ENCODE data around the gene NCKAP5. TPM values are rescaled to one million over a fixed set of nuclear protein-coding genes. Genes with fewer than 3 reads are reported as not detected.

The NCKAP5 gene
- total and polyA plus RNA-seq, 9 of the 15 experiments (the other 6 are each of a cell fraction or from before 2014, with no cell fraction given) = not detected

DNA sequence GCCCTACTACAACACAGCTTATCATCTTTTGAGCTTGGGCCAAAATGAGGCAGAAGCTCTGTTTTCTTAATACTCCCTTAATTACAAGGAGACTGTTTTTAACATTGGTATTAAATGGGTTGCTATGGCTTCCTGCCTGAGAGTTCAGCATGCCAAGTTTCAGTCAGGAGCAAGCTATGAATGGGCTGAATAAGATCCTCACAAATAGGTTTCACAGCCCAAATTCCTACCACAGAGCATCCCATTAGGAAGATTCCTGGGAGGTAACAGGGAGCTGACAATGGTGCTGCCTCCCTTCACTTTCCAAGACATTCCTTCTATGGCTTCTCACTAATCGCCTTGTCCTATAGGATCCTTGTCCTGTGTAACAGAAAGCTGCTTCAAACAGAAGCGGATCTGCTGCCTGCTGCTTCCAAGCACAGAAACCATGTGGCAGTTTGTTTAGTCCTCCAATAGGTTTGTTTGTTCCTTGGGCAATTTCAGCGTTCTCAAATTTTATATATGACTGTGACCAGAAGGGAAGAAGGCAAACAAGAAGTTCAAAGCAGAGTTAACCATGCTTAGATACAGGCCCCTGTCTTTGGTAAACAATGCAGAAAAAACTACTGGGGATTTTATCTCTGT is 70.9 kb downstream of the NCKAP5 start:
- Histone ChIP-seq H3K9me1 (ENCODE audit: control insufficient read depth, insufficient read depth, low read length) (no peaks in the 10 kb centered on the region), H3K4me3 (no peak overlapping the region), H3K27me3 (ENCODE audit: control insufficient read depth in 2 of 2, insufficient read depth in 2 of 2, low read length in 2 of 2) (no peaks in the 10 kb centered on the region), H3K79me2 (ENCODE audit: control insufficient read depth, insufficient read depth, low read length) (no peaks in the 10 kb centered on the region), H4K20me1 (replicated peaks; ENCODE audit: control insufficient read depth, insufficient read depth, low read length) (no peaks in the 10 kb centered on the region), H3K36me3 (ENCODE audit: control insufficient read depth, insufficient read depth, low read length) (no peaks in the 10 kb centered on the region), H3K4me1 (replicated peaks in 1 of 2; ENCODE audit: control insufficient read depth in 2 of 2, insufficient read depth in 2 of 2, low read length in 2 of 2) (no peaks in the 10 kb centered on the region), H2AFZ (ENCODE audit: low read depth, low read length) (no peak overlapping the region), H3K27ac (ENCODE audit: extremely low read depth, low read depth, low read length) (no peak overlapping the region), H3K9ac (ENCODE audit: insufficient read depth in 1 of 2, low read depth in 2 of 2, low read length in 2 of 2) (no peak overlapping the region), H3K9me3 (replicated peaks; ENCODE audit: control insufficient read depth, insufficient read depth, low read depth, low read length) (no peaks in the 10 kb centered on the region), H3K4me2 (ENCODE audit: insufficient read depth, low read length) (no peak overlapping the region)
- ChIA-PET CTCF (ENCODE audit: low intra/inter-chr PET ratio) (no interaction called here), POLR2A (no interaction called here)
- no peak for TF ChIP-seq FOXA3 (CRISPR knock-in tag; conservative IDR thresholded peaks at IDR 0.05 in 1 of 2, IDR thresholded peaks at IDR 0.05 in 1 of 2)
- no peak for TF ChIP-seq TFAM (CRISPR knock-in tag; conservative IDR thresholded peaks at IDR 0.05)
- no peak for TF ChIP-seq RREB1 (CRISPR knock-in tag; IDR thresholded peaks at IDR 0.05)
- TF ChIP-seq RBM22 (IDR thresholded peaks at IDR 0.05; ENCODE audit: low read depth, low read length, poor library complexity, severe bottlenecking) = no peak
- TF ChIP-seq FIP1L1 (IDR thresholded peaks at IDR 0.05; ENCODE audit: low read depth, low read length, poor library complexity, severe bottlenecking) = no peak
- TF ChIP-seq BRD9 (IDR thresholded peaks at IDR 0.05; ENCODE audit: low read depth, partially characterized antibody) = no peak
- TF ChIP-seq IRF2 (CRISPR knock-in tag; IDR thresholded peaks at IDR 0.05) = no peak
- no peak for TF ChIP-seq TBL1XR1 (IDR thresholded peaks at IDR 0.05; ENCODE audit: low read length in 2 of 2)
- TF ChIP-seq, protein P1, sequence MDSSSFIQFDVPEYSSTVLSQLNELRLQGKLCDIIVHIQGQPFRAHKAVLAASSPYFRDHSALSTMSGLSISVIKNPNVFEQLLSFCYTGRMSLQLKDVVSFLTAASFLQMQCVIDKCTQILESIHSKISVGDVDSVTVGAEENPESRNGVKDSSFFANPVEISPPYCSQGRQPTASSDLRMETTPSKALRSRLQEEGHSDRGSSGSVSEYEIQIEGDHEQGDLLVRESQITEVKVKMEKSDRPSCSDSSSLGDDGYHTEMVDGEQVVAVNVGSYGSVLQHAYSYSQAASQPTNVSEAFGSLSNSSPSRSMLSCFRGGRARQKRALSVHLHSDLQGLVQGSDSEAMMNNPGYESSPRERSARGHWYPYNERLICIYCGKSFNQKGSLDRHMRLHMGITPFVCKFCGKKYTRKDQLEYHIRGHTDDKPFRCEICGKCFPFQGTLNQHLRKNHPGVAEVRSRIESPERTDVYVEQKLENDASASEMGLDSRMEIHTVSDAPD (CRISPR knock-in tag; IDR thresholded peaks at IDR 0.05) = no peak
- no peak for TF ChIP-seq HMG20B (CRISPR knock-in tag; IDR thresholded peaks at IDR 0.05)
- no peak for TF ChIP-seq CHD1 (IDR thresholded peaks at IDR 0.05; ENCODE audit: low read length)
- no peak for TF ChIP-seq ETV6 (IDR thresholded peaks at IDR 0.05; ENCODE audit: borderline replicate concordance in 1 of 2, low read depth in 2 of 2, low read length in 1 of 2)
- no peak for TF ChIP-seq ETV6 (CRISPR knock-in tag; IDR thresholded peaks at IDR 0.05; ENCODE audit: borderline replicate concordance)
- FAIRE-seq (no peak), DNase-seq (ENCODE audit: extremely low read depth in 1 of 4, low spot score in 3 of 4) (no peak), ATAC-seq (no peak)
- intact Hi-C loops (cut with micrococcal nuclease) = no loop called here
- WGBS (ENCODE audit: insufficient coverage, low coverage, missing lambda C conversion rate) = 0% methylated on average over 3 of the region's 3 CpGs
- in situ Hi-C loops (cut with MboI) = no loop called here
- no TSS peak for BruUV-seq (replicated peaks)

Measured in K562 (cell line).